H9 (cell line): ENCODE measurements around the gene DNAH1. TPM values are rescaled to one million over a fixed set of nuclear protein-coding genes. Genes with fewer than 3 reads are reported as not detected.

ENCODE experiments used
- DNase-seq: peaks from one replicate; pipeline ENCODE4 v3.0.0-alpha.2; 2017
- H2AFZ ChIP-seq: one replicate; pipeline ENCODE4 v1.6.1; 2013; ENCODE audit warnings: mild to moderate bottlenecking, low read length, control low read depth, moderate library complexity
- H2AK5ac ChIP-seq: 2 replicates; pipeline ENCODE4 v1.6.1; 2013; ENCODE audit warnings: low read length, control low read depth, mixed read lengths; ENCODE audit not compliant: insufficient read length
- H2BK120ac ChIP-seq: one replicate; pipeline ENCODE4 v1.6.1; 2013; ENCODE audit warnings: low read depth, mild to moderate bottlenecking, low read length, control low read depth, inconsistent platforms; ENCODE audit not compliant: poor library complexity, severe bottlenecking
- H2BK12ac ChIP-seq: 2 replicates; pipeline ENCODE4 v1.6.1; 2013; ENCODE audit warnings: low read length, control low read depth, mixed read lengths, low read depth; ENCODE audit not compliant: insufficient read length
- H2BK15ac ChIP-seq: 2 replicates; pipeline ENCODE4 v1.6.1; 2013; ENCODE audit warnings: low read depth, low read length, control low read depth
- H2BK20ac ChIP-seq: one replicate; pipeline ENCODE4 v1.6.1; 2013; ENCODE audit warnings: low read depth, mild to moderate bottlenecking, low read length, control low read depth, inconsistent platforms; ENCODE audit not compliant: poor library complexity, severe bottlenecking
- H2BK5ac ChIP-seq: 2 replicates; pipeline ENCODE4 v1.6.1; 2013; ENCODE audit warnings: low read length, control low read depth, mixed read lengths; ENCODE audit not compliant: insufficient read length
- H3K14ac ChIP-seq: 2 replicates; pipeline ENCODE4 v1.6.1; 2013; ENCODE audit warnings: low read length, control low read depth; ENCODE audit not compliant: insufficient read depth
- H3K18ac ChIP-seq: 2 replicates; pipeline ENCODE4 v1.6.1; 2013; ENCODE audit warnings: low read depth, mild to moderate bottlenecking, mixed read lengths, low read length, control low read depth; ENCODE audit not compliant: insufficient read length
- H3K23ac ChIP-seq: 2 replicates; pipeline ENCODE4 v1.6.1; 2013; ENCODE audit warnings: low read length, control low read depth, mixed read lengths, low read depth; ENCODE audit not compliant: insufficient read length
- H3K23me2 ChIP-seq: 2 replicates; pipeline ENCODE4 v1.6.1; 2013; ENCODE audit warnings: low read depth, mild to moderate bottlenecking, mixed read lengths, low read length, control low read depth; ENCODE audit not compliant: insufficient read length, poor library complexity, severe bottlenecking
- H3K27ac ChIP-seq: 2 replicates; pipeline ENCODE4 v1.5.1; 2013; ENCODE audit warnings: low read length, control low read depth, mixed read lengths, low read depth; ENCODE audit not compliant: insufficient read length
- H3K27me3 ChIP-seq: 2 replicates; pipeline ENCODE4 v1.6.1; 2013; ENCODE audit warnings: low read length, control low read depth, inconsistent platforms; ENCODE audit not compliant: insufficient read depth
- H3K4ac ChIP-seq: 2 replicates; pipeline ENCODE4 v1.6.1; 2013; ENCODE audit warnings: low read depth, mild to moderate bottlenecking, control low read depth, inconsistent platforms, low read length, moderate library complexity
- H3K4me1 ChIP-seq: 2 replicates; pipeline ENCODE4 v1.6.1; 2013; ENCODE audit warnings: low read length, control low read depth, inconsistent platforms; ENCODE audit not compliant: insufficient read depth
- H3K4me2 ChIP-seq: 2 replicates; pipeline ENCODE4 v1.6.1; 2013; ENCODE audit warnings: low read length, control low read depth, mixed read lengths; ENCODE audit not compliant: insufficient read length, insufficient read depth
- H3K56ac ChIP-seq: 2 replicates; pipeline ENCODE4 v1.6.1; 2013; ENCODE audit warnings: low read depth, mild to moderate bottlenecking, mixed read lengths, low read length, control low read depth; ENCODE audit not compliant: insufficient read length
- H3K79me1 ChIP-seq: 2 replicates; pipeline ENCODE4 v1.6.1; 2013; ENCODE audit warnings: low read depth, mild to moderate bottlenecking, moderate library complexity, low read length, control low read depth, inconsistent platforms; ENCODE audit not compliant: insufficient read depth, poor library complexity, severe bottlenecking
- H3K79me2 ChIP-seq: 2 replicates; pipeline ENCODE4 v1.6.1; 2013; ENCODE audit warnings: low read length, control low read depth, inconsistent platforms; ENCODE audit not compliant: insufficient read depth
- H3K9ac ChIP-seq: 2 replicates; pipeline ENCODE4 v1.6.1; 2013; ENCODE audit warnings: low read length, control low read depth, mixed read lengths; ENCODE audit not compliant: insufficient read length; ENCODE audit errors: extremely low read depth
- H3K9me3 ChIP-seq: one replicate; pipeline ENCODE4 v1.6.1; 2013; ENCODE audit warnings: low read depth, low read length, inconsistent platforms; ENCODE audit not compliant: control insufficient read depth
- H3T11ph ChIP-seq: one replicate; pipeline ENCODE4 v1.6.1; 2013; ENCODE audit warnings: mild to moderate bottlenecking, low read length, control low read depth, inconsistent platforms
- H4K20me1 ChIP-seq: one replicate; pipeline ENCODE4 v1.6.1; 2013; ENCODE audit not compliant: control insufficient read depth, insufficient read length, insufficient read depth
- H4K5ac ChIP-seq: 2 replicates; pipeline ENCODE4 v1.6.1; 2013; ENCODE audit warnings: low read depth, mild to moderate bottlenecking, mixed read lengths, low read length, control low read depth; ENCODE audit not compliant: insufficient read length
- H4K8ac ChIP-seq: replicated peaks from 2 replicates; pipeline ENCODE4 v1.6.1; 2013; ENCODE audit warnings: low read length, control low read depth, mixed read lengths, low read depth; ENCODE audit not compliant: insufficient read length
- H4K91ac ChIP-seq: 2 replicates; pipeline ENCODE4 v1.6.1; 2013; ENCODE audit warnings: low read depth, mild to moderate bottlenecking, moderate library complexity, mixed read lengths, low read length, control low read depth; ENCODE audit not compliant: insufficient read length
- H3K27ac Mint-ChIP-seq, 3 experiments: 2 replicates in 2 of 3; 3 replicates in 1 of 3; pipeline ENCODE4 v1.8.0; 2020 to 2021; ENCODE audit warnings: mixed read lengths in 3 of 3, mild to moderate bottlenecking in 1 of 3, moderate library complexity in 1 of 3
- H3K27me3 Mint-ChIP-seq: 2 replicates; pipeline ENCODE4 v1.8.0; 2021; ENCODE audit warnings: low read depth, mild to moderate bottlenecking, moderate library complexity, mixed read lengths
- H3K36me3 Mint-ChIP-seq, 3 experiments: 2 replicates in 2 of 3; 3 replicates in 1 of 3; pipeline ENCODE4 v1.8.0; 2020 to 2021; ENCODE audit warnings: low read depth in 3 of 3, mixed read lengths in 3 of 3; ENCODE audit not compliant: insufficient read depth in 1 of 3
- H3K4me1 Mint-ChIP-seq, 2 experiments: 2 replicates each; pipeline ENCODE4 v1.8.0; 2020; ENCODE audit warnings: mixed read lengths in 2 of 2
- H3K4me3 Mint-ChIP-seq, 2 experiments: 2 replicates in 1 of 2; 3 replicates in 1 of 2; pipeline ENCODE4 v1.8.0; 2020 to 2021; ENCODE audit warnings: mild to moderate bottlenecking in 2 of 2, mixed read lengths in 2 of 2, moderate library complexity in 1 of 2
- H3K9me3 Mint-ChIP-seq, 2 experiments: 2 replicates in 1 of 2; 3 replicates in 1 of 2; pipeline ENCODE4 v1.8.0; 2020; ENCODE audit warnings: mild to moderate bottlenecking in 2 of 2, mixed read lengths in 2 of 2, moderate library complexity in 1 of 2
- WGBS: extraction: QIAGEN DNeasy Blood & Tissue Kit; methylation state at CpG from one replicate; pipeline ENCODE4 v1.1.7; 2013; ENCODE audit warnings: missing lambda C conversion rate, low lambda C conversion rate, mixed read lengths; ENCODE audit not compliant: insufficient read length; ENCODE audit errors: extremely low coverage; 5-methylcytosine and 5-hydroxymethylcytosine counted together
- total RNA-seq: library from RNA; stranded (reverse); gene quantifications from 2 replicates; pipeline ENCODE4 v1.2.1, GENCODE V29; 2021
- TF ChIP-seq, protein P1 (sequence below): fragments of 200-600 bp; sonication (generic); conservative IDR thresholded peaks from 3 replicates; pipeline ENCODE4 v1.8.0; 2021; ENCODE audit warnings: antibody characterized with exemption, mild to moderate bottlenecking

The DNAH1 gene
- total RNA-seq, 1 experiment from 2014 or later, result 2.0 TPM

DNA sequence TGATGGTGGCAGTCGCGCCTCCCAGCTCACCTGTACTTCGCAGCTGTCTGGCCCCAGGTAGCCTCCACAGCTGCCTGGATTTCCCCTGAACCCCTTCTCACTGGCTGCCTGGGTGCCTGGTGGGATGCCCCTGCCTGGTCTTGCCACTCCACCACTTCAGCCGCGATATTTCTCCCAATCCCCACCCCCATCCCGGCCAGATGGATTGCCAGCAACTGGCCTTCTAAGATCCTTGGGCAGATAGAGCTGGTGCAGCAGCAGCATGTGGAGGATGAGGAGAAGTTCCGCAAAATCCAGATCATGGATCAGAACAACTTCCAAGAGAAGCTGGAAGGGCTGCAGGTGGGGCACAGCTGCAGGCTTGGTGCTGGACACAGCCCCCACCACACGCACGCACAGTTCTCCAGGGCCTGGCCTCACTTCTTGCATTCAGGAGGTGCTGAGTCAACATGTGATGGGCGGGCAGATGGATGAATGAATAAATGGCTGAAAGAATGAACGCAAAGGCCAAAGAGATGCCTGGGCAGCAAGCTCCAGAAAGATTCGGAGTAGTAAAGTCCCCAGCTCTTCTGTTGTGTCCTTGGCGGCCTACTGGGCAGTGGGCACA lies 35.7 kb downstream of the DNAH1 start:
- Histone ChIP-seq H2AFZ (no peak overlapping the region), H3K79me1 (no peaks in the 10 kb centered on the region), H2BK12ac (no peak overlapping the region), H3K4me2 (no peak overlapping the region), H3K9me3 (no peaks in the 10 kb centered on the region), H2BK120ac (no peak overlapping the region), H3K23me2 (no peaks in the 10 kb centered on the region), H2AK5ac (no peak overlapping the region), H4K20me1 (no peaks in the 10 kb centered on the region), H4K5ac (no peak overlapping the region), H3K14ac (no peak overlapping the region), H3K27me3 (no peaks in the 10 kb centered on the region), H3K23ac (no peak overlapping the region), H3K56ac (no peak overlapping the region), H2BK20ac (no peak overlapping the region), H4K8ac (no peak overlapping the region), H3K18ac (no peak overlapping the region), H2BK5ac (no peak overlapping the region), H3T11ph (no peak overlapping the region), H3K27ac (no peak overlapping the region), H4K91ac (no peak overlapping the region), H3K4ac (no peak overlapping the region), H3K79me2 (no peaks in the 10 kb centered on the region), H3K4me1 (no peaks in the 10 kb centered on the region), H2BK15ac (no peak overlapping the region), H3K9ac (no peak overlapping the region)
- H3K27me3 Mint-ChIP-seq, result no peaks in the 10 kb centered on the region
- WGBS, result no CpG with 5 or more reads among the region's 13 CpGs
- H3K4me3 Mint-ChIP-seq, result no peak overlapping the region
- no peak overlapping the region for H3K27ac Mint-ChIP-seq
- no peaks in the 10 kb centered on the region for H3K36me3 Mint-ChIP-seq
- no peaks in the 10 kb centered on the region for H3K9me3 Mint-ChIP-seq
- TF ChIP-seq, protein P1, sequence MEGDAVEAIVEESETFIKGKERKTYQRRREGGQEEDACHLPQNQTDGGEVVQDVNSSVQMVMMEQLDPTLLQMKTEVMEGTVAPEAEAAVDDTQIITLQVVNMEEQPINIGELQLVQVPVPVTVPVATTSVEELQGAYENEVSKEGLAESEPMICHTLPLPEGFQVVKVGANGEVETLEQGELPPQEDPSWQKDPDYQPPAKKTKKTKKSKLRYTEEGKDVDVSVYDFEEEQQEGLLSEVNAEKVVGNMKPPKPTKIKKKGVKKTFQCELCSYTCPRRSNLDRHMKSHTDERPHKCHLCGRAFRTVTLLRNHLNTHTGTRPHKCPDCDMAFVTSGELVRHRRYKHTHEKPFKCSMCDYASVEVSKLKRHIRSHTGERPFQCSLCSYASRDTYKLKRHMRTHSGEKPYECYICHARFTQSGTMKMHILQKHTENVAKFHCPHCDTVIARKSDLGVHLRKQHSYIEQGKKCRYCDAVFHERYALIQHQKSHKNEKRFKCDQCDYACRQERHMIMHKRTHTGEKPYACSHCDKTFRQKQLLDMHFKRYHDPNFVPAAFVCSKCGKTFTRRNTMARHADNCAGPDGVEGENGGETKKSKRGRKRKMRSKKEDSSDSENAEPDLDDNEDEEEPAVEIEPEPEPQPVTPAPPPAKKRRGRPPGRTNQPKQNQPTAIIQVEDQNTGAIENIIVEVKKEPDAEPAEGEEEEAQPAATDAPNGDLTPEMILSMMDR, result no peak
- DNase-seq, result no peak
- no peaks in the 10 kb centered on the region for H3K4me1 Mint-ChIP-seq
